PC-3 (cell line): ENCODE measurements around the gene FBXW5. TPM values are rescaled to one million over a fixed set of nuclear protein-coding genes. Genes with fewer than 3 reads are reported as not detected.

Experiments
- ATAC-seq: fragments of 200-7000 bp; cut with Tn5 transposase; 2 replicates; pipeline ENCODE4 v1.9.1; 2020; ENCODE audit warnings: mild to moderate bottlenecking, moderate library complexity
- BruUV-seq: library from RNA; stranded (reverse); fragments of 400-500 nt; replicated peaks from 2 replicates; lab custom pipeline; 2021; lab: Mats Ljungman, UMichigan
- CTCF ChIA-PET: fragments of 300-600 bp; sonication (Branson Sonifier 250); formaldehyde crosslinking; loops from one replicate; lab custom pipeline; 2022; ENCODE audit warnings: antibody characterized with exemption; lab: Charles Lee
- POLR2A ChIA-PET: fragments of 300-600 bp; sonication (Branson Sonifier 250); formaldehyde crosslinking; loops from one replicate; lab custom pipeline; 2022; ENCODE audit warnings: antibody characterized with exemption; ENCODE audit not compliant: unreplicated experiment; lab: Charles Lee
- DNase-seq: peaks from one replicate; pipeline ENCODE4 v3.0.0-alpha.2; 2015
- H2AFZ ChIP-seq: fragments of 300-600 bp; sonication (generic); 2 replicates; pipeline ENCODE4 v1.6.0; 2016; ENCODE audit warnings: antibody characterized with exemption, low read length
- H3F3A ChIP-seq: fragments of 300-600 bp; sonication (generic); one replicate; pipeline ENCODE4 v1.6.0; 2017; ENCODE audit warnings: antibody characterized with exemption, low read length, control low read depth, mild to moderate bottlenecking; ENCODE audit not compliant: unreplicated experiment
- H3K27ac ChIP-seq: fragments of 300-600 bp; sonication (generic); 2 replicates; pipeline ENCODE4 v1.5.1; 2016; ENCODE audit warnings: mild to moderate bottlenecking, low read length
- H3K27me3 ChIP-seq: fragments of 300-600 bp; sonication (generic); 2 replicates; pipeline ENCODE4 v1.6.1; 2016; ENCODE audit warnings: low read length, mixed read lengths
- H3K36me3 ChIP-seq: fragments of 300-600 bp; sonication (generic); 2 replicates; pipeline ENCODE4 v1.6.1; 2016; ENCODE audit warnings: low read depth, mixed run types, low read length, mixed read lengths
- H3K4me1 ChIP-seq: fragments of 300-600 bp; sonication (generic); 2 replicates; pipeline ENCODE4 v1.5.1; 2016; ENCODE audit warnings: low read length; ENCODE audit not compliant: insufficient read depth
- H3K4me2 ChIP-seq: fragments of 300-600 bp; sonication (generic); 2 replicates; pipeline ENCODE4 v1.6.0; 2016; ENCODE audit warnings: low read length
- H3K4me3 ChIP-seq: fragments of 300-600 bp; sonication (generic); 2 replicates; pipeline ENCODE4 v1.5.1; 2016; ENCODE audit warnings: mild to moderate bottlenecking, low read length, mixed read lengths
- H3K79me2 ChIP-seq: fragments of 300-600 bp; sonication (generic); 2 replicates; pipeline ENCODE4 v1.6.1; 2017; ENCODE audit warnings: low read length, mixed read lengths
- H3K9ac ChIP-seq: fragments of 300-600 bp; sonication (generic); 2 replicates; pipeline ENCODE4 v1.6.0; 2016; ENCODE audit warnings: mild to moderate bottlenecking, low read length
- H3K9me2 ChIP-seq: fragments of 300-600 bp; sonication (generic); replicated peaks from 2 replicates; pipeline ENCODE4 v1.6.1; 2016; ENCODE audit warnings: mixed run types, low read length, mixed read lengths
- H3K9me3 ChIP-seq: fragments of 300-600 bp; sonication (generic); 2 replicates; pipeline ENCODE4 v1.6.1; 2016; ENCODE audit warnings: low read length, mixed read lengths
- H4K20me1 ChIP-seq: fragments of 300-600 bp; sonication (generic); 2 replicates; pipeline ENCODE4 v1.6.1; 2016; ENCODE audit warnings: low read length, mixed read lengths
- EZH2 ChIP-seq: fragments of 300-600 bp; sonication (generic); IDR thresholded peaks from one replicate; pipeline ENCODE4 v1.6.1; 2017; ENCODE audit warnings: antibody characterized with exemption, mild to moderate bottlenecking, low read length; ENCODE audit not compliant: unreplicated experiment
- EZH2phosphoT487 ChIP-seq: fragments of 300-600 bp; sonication (generic); IDR thresholded peaks from 2 replicates; pipeline ENCODE4 v1.6.1; 2018; ENCODE audit warnings: mild to moderate bottlenecking, antibody characterized with exemption, low read length, borderline replicate concordance
- intact Hi-C: fragments of 100-400 bp; cut with micrococcal nuclease; formaldehyde crosslinking; loops from 2 replicates; pipeline ENCODE4 v1.9.0; 2023
- total RNA-seq: library from RNA; depleted of rRNA; stranded (reverse); fragments of >200 nt; gene quantifications from 2 replicates; pipeline ENCODE4 v1.2.3, GENCODE V29; 2014
- TF ChIP-seq, protein P1 (sequence below): fragments of 300-600 bp; sonication (generic); conservative IDR thresholded peaks from 2 replicates; pipeline ENCODE4 v1.5.1; 2017; ENCODE audit warnings: antibody characterized with exemption, low read depth, mild to moderate bottlenecking, low read length

FBXW5 gene
- total RNA-seq, 1 experiment from 2014 or later = 138 TPM

DNA sequence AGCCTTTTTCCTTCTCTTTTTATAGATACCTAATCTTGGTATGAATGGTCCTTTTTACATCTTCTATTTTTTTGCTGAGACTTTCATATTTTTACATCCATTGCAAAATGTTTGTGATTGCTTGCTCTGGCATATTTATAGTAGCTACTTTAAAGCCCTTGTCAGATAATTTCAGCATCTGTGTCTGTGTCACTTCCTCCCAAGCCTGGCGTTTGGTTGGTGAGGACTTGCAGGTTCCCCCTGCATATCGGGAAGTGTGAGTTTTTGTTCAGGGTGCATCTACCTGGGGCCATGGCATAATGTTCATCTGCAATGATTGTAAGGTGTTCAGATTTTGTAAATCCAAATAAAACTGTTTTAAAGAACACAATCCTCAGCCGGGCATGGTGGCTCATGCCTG, 8.9 kb downstream of the FBXW5 start:
- BruUV-seq = no TSS peak
- H3K4me1 ChIP-seq = no peaks in the 10 kb centered on the region
- H3K79me2 ChIP-seq = no peaks in the 10 kb centered on the region
- peaks cover 4% of the 10 kb centered on the region; the same call in 1 of the 2 replicates for H3K36me3 ChIP-seq
- intact Hi-C loops = no loop called here
- no peak overlapping the region for H3K27ac ChIP-seq
- H3K9me3 ChIP-seq = no peaks in the 10 kb centered on the region
- CTCF ChIA-PET = no interaction called here
- H3K4me3 ChIP-seq = no peak overlapping the region
- H2AFZ ChIP-seq = no peak overlapping the region
- TF ChIP-seq EZH2phosphoT487 (no peak), EZH2 (no peak)
- TF ChIP-seq, protein P1, sequence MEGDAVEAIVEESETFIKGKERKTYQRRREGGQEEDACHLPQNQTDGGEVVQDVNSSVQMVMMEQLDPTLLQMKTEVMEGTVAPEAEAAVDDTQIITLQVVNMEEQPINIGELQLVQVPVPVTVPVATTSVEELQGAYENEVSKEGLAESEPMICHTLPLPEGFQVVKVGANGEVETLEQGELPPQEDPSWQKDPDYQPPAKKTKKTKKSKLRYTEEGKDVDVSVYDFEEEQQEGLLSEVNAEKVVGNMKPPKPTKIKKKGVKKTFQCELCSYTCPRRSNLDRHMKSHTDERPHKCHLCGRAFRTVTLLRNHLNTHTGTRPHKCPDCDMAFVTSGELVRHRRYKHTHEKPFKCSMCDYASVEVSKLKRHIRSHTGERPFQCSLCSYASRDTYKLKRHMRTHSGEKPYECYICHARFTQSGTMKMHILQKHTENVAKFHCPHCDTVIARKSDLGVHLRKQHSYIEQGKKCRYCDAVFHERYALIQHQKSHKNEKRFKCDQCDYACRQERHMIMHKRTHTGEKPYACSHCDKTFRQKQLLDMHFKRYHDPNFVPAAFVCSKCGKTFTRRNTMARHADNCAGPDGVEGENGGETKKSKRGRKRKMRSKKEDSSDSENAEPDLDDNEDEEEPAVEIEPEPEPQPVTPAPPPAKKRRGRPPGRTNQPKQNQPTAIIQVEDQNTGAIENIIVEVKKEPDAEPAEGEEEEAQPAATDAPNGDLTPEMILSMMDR = no peak
- no peak overlapping the region for H3K9ac ChIP-seq
- no peak overlapping the region for H3K4me2 ChIP-seq
- POLR2A ChIA-PET = no interaction called here
- H3K27me3 ChIP-seq = no peaks in the 10 kb centered on the region
- DNase-seq (no peak), ATAC-seq (no peak)
- no peaks in the 10 kb centered on the region for H3K9me2 ChIP-seq
- no peaks in the 10 kb centered on the region for H4K20me1 ChIP-seq
- H3F3A ChIP-seq = no peaks in the 10 kb centered on the region

DNA sequence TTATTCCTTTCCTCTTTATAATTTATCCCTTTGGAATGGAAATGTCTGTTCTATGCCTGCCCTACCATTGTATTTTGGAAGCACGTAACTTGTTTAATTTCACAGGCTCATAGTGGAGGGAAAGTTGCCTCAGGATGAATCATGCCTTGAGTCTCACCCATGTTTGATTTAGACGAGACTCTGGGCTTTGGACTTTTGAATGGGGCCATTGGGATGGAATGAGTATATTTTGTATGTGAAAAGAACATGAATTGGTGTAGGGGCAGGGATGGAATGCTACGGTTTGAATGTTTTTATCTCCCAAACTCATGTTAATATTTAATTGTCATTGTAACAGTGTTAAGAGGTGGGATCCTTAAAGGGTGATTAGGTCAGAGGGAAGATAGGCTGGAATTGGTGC, 10.3 kb downstream of the FBXW5 start:
- intact Hi-C loops = no loop called here
- Histone ChIP-seq H3K27ac (no peak overlapping the region), H3K36me3 (peaks cover 10% of the 10 kb centered on the region; the same call in 1 of the 2 replicates), H3K9me3 (no peaks in the 10 kb centered on the region), H3K4me1 (no peaks in the 10 kb centered on the region), H3K4me2 (no peak overlapping the region), H3K27me3 (no peaks in the 10 kb centered on the region), H3K79me2 (no peaks in the 10 kb centered on the region), H4K20me1 (no peaks in the 10 kb centered on the region), H3K9me2 (no peaks in the 10 kb centered on the region), H3K9ac (no peak overlapping the region), H2AFZ (no peak overlapping the region), H3F3A (no peaks in the 10 kb centered on the region), H3K4me3 (no peak overlapping the region)
- ChIA-PET CTCF (no interaction called here), POLR2A (interaction anchor here (0.8 kb wide), 1 partner anchor 78 kb away, joined by 3 read pairs; no protein-coding TSS in a partner anchor)
- no TSS peak for BruUV-seq
- TF ChIP-seq, protein P1 = no peak
- TF ChIP-seq EZH2phosphoT487 (no peak), EZH2 (no peak)
- ATAC-seq (no peak), DNase-seq (no peak)

DNA sequence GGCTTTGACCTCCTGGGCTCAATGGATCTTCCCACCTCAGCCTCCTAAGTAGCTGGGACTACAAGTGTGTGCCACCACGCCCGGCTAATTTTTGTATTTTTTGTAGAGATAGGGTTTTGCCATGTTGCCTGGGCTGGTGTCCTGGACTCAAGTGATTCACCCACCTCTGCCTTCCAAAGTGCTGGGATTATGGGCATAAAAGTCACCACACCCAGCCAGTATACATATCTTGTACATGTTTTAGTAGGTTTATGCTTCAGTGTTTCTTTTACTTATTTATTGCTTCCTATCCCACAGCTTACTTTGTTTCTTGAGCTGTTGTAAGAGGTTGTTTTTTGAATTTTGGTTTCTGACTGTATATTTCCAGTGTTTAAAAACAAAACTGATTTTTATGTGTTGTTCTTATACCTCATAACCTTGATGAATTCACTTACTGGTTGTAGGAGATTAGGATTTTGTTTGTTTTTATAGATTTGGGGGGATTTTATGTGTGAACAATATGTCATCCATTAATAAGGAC, 12.9 kb downstream of the FBXW5 start:
- CTCF ChIA-PET = no interaction called here
- H3K4me3 ChIP-seq = no peak overlapping the region
- no peak for ATAC-seq

More for the DNA sequence above, 12.9 kb downstream of the FBXW5 start:
- Histone ChIP-seq H3K27ac (no peak overlapping the region), H2AFZ (no peak overlapping the region), H3K4me1 (no peaks in the 10 kb centered on the region), H3K4me2 (no peak overlapping the region), H3K9me3 (no peaks in the 10 kb centered on the region), H3F3A (no peaks in the 10 kb centered on the region), H3K79me2 (no peaks in the 10 kb centered on the region), H4K20me1 (no peaks in the 10 kb centered on the region), H3K36me3 (peaks cover 10% of the 10 kb centered on the region; the same call in 1 of the 2 replicates), H3K9me2 (no peaks in the 10 kb centered on the region), H3K9ac (no peak overlapping the region), H3K27me3 (no peaks in the 10 kb centered on the region)
- no peak for DNase-seq
- intact Hi-C loops = no loop called here
- BruUV-seq = no TSS peak
- no peak for TF ChIP-seq EZH2phosphoT487
- TF ChIP-seq, protein P1 = no peak
- TF ChIP-seq EZH2 = no peak
- POLR2A ChIA-PET = no interaction called here
